ENCODE measurements around the gene ITGB8.

GRCh38 chr7:20441346-20441745 is 110.6 kb downstream of the ITGB8 start:
- TF ChIP-seq POLR2AphosphoS5 (IDR thresholded peaks at IDR 0.05; ENCODE audit: low read depth, low read length) (no peak), POLR2A (IDR thresholded peaks at IDR 0.05; ENCODE audit: low read depth, low read length) (no peak), SPI1 (IDR thresholded peaks at IDR 0.05; ENCODE audit: low read depth, low read length) (no peak), TAF1 (IDR thresholded peaks at IDR 0.05; ENCODE audit: low read depth, low read length) (no peak), PAX5 (IDR thresholded peaks at IDR 0.05; ENCODE audit: insufficient read depth, low read length, severe bottlenecking) (no peak)

Data from GM12891 (cell line).